ENCODE data around the gene RPS6KA4. TPM values are rescaled to one million over a fixed set of nuclear protein-coding genes. Genes with fewer than 3 reads are reported as not detected.

Gene RPS6KA4
- total RNA-seq, 1 donor from 2014 or later = 3.2 TPM

- peaks cover 8% of the 10 kb centered on the region for H3K27me3 Mint-ChIP-seq (ENCODE audit: unreplicated experiment)
- H3K9me3 Mint-ChIP-seq (ENCODE audit: unreplicated experiment) = peaks cover 19% of the 10 kb centered on the region
- peak within 1 kb of the TSS; percentile 81 for H3K4me3 Mint-ChIP-seq (ENCODE audit: unreplicated experiment)
- no peak for DNase-seq
- peaks cover 4% of the 10 kb centered on the region for H3K36me3 Mint-ChIP-seq (ENCODE audit: unreplicated experiment)
- peak within 1 kb of the TSS; percentile 82 for H3K27ac Mint-ChIP-seq (ENCODE audit: unreplicated experiment)
- TF ChIP-seq CTCF (IDR thresholded peaks at IDR 0.05; ENCODE audit: partially characterized antibody, unreplicated experiment) = no peak
- peaks cover 28% of the 10 kb centered on the region for H3K4me1 Mint-ChIP-seq (ENCODE audit: low read depth, unreplicated experiment)
Observed at GRCh38 chr11:64339754-64340408, 19.1 kb upstream of the RPS6KA4 start, which contains the start of gene CCDC88B. CCDC88B (plus strand) TSS chr11:64340204; CDS start chr11:64340267, 63 bp downstream.

- peaks cover 4% of the 10 kb centered on the region for H3K36me3 Mint-ChIP-seq (ENCODE audit: unreplicated experiment)
- peaks cover 17% of the 10 kb centered on the region for H3K9me3 Mint-ChIP-seq (ENCODE audit: unreplicated experiment)
- H3K4me1 Mint-ChIP-seq (ENCODE audit: low read depth, unreplicated experiment) = peaks cover 21% of the 10 kb centered on the region
- TF ChIP-seq CTCF (IDR thresholded peaks at IDR 0.05; ENCODE audit: partially characterized antibody, unreplicated experiment) = no peak
- peak overlapping the region; percentile 82 for H3K27ac Mint-ChIP-seq (ENCODE audit: unreplicated experiment)
- peaks cover 10% of the 10 kb centered on the region for H3K27me3 Mint-ChIP-seq (ENCODE audit: unreplicated experiment)
- DNase-seq = peak; percentile 81
- peak overlapping the region; percentile 81 for H3K4me3 Mint-ChIP-seq (ENCODE audit: unreplicated experiment)
Observed at GRCh38 chr11:64340671-64341335, 18.2 kb upstream of the RPS6KA4 start.

- peaks cover 12% of the 10 kb centered on the region for H3K27me3 Mint-ChIP-seq (ENCODE audit: unreplicated experiment)
- H3K27ac Mint-ChIP-seq (ENCODE audit: unreplicated experiment) = peak overlapping the region; percentile 82
- peaks cover 19% of the 10 kb centered on the region for H3K4me1 Mint-ChIP-seq (ENCODE audit: low read depth, unreplicated experiment)
- H3K9me3 Mint-ChIP-seq (ENCODE audit: unreplicated experiment) = peaks cover 19% of the 10 kb centered on the region
- H3K36me3 Mint-ChIP-seq (ENCODE audit: unreplicated experiment) = peaks cover 4% of the 10 kb centered on the region
- no peak for TF ChIP-seq CTCF (IDR thresholded peaks at IDR 0.05; ENCODE audit: partially characterized antibody, unreplicated experiment)
- peak overlapping the region; percentile 81 for H3K4me3 Mint-ChIP-seq (ENCODE audit: unreplicated experiment)
- no peak for DNase-seq
Observed at GRCh38 chr11:64341429-64341828, 17.5 kb upstream of the RPS6KA4 start.

- peak overlapping the region; percentile 81 for H3K4me3 Mint-ChIP-seq (ENCODE audit: unreplicated experiment)
- TF ChIP-seq CTCF (IDR thresholded peaks at IDR 0.05; ENCODE audit: partially characterized antibody, unreplicated experiment) = peak; percentile 24
- H3K4me1 Mint-ChIP-seq (ENCODE audit: low read depth, unreplicated experiment) = peaks cover 18% of the 10 kb centered on the region
- peaks cover 12% of the 10 kb centered on the region for H3K27me3 Mint-ChIP-seq (ENCODE audit: unreplicated experiment)
- peaks cover 4% of the 10 kb centered on the region for H3K36me3 Mint-ChIP-seq (ENCODE audit: unreplicated experiment)
- H3K27ac Mint-ChIP-seq (ENCODE audit: unreplicated experiment) = peak overlapping the region; percentile 82
- peaks cover 20% of the 10 kb centered on the region for H3K9me3 Mint-ChIP-seq (ENCODE audit: unreplicated experiment)
- DNase-seq = peak; percentile 94
Observed at GRCh38 chr11:64341851-64342791, 16.8 kb upstream of the RPS6KA4 start.

Measured in glutamatergic neuron (in vitro differentiated cells).